Measurements from ENCODE around the gene GZMH.

Gene GZMH

DNA sequence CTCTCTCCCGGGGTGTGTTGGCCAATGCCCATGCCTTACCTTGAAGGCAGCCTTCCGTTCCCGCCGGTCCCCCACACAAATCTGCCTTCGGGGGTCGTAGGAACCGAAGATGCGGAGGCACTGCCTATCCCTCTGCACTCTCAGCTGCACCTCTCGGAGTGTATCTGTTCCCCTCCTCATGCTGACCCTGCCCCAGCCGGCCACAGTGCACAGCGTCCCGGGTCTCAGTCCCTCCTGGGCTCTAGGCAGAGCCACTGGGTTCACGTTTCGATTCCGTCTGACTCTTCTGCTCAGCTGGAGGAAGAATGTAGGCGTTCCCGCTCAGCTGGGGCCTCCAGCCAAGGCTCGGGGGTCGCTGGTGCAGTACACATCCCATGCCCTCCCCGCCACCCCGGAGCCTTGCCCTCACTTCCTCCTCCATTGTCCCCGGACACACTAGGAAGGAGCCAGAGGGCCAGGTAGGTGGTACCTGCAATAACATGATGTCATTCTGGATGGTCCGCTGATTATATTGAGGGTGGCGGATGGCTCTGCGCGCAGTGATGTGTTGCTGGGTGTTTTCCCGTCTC, 35.2 kb downstream of the GZMH start:
- H3K27ac ChIP-seq: peak overlapping the region in 1 of 11 experiments; percentile 73; a peak in 1 of 22 replicates
- peaks cover 15 to 32% (median 24%) of the 10 kb centered on the region in 10 experiments for H3K4me1 ChIP-seq
- peak overlapping the region in 1 of 10 experiments; percentile 22; a peak in 1 of 20 replicates for H3K4me3 ChIP-seq
- no peaks in the 10 kb centered on the region for H3K27me3 ChIP-seq
- H3K4me2 ChIP-seq: peak overlapping the region in 3 of 11 experiments; percentile 68 to 77 (median 75); a peak in 2 of 22 replicates
- H3K36me3 ChIP-seq: peaks cover 0 to 12% (median 0%) of the 10 kb centered on the region in 11 experiments; a peak in 2 of 22 replicates
- no peak overlapping the region for H3K9ac ChIP-seq
- no peak for TF ChIP-seq Cebpa-rat (IDR thresholded peaks at IDR 0.05)
- no peaks in the 10 kb centered on the region for H4K20me1 ChIP-seq
- H3K9me3 ChIP-seq (replicated peaks in 1 of 11): peaks cover 0 to 19% (median 10%) of the 10 kb centered on the region in 11 experiments; a peak in 12 of 22 replicates

DNA sequence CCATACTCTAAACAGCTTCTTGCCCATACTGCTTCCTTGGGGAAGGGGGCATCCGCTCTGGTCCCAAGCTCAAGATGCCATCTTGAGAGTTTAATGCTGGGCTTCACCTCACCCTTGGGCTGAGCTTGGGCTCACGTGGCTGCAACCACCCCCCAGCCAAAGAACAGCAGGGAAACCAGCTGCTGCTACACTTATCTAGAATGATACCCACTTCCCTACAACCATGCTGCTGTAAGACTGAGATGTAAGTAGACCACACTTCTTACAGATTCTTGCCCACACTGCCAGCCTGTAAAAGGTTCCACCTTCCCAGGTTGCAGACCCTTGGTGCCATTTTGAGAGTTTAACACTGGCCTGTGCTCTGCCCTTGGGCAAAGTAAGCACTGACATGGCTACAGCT, 43.2 kb downstream of the GZMH start:
- 0 out of 22 replicates have a peak, but pooled peaks cover 0 to 5% (median 0%) of the 10 kb centered on the region in 11 experiments for H3K36me3 ChIP-seq
- peaks cover 0 to 13% (median 9%) of the 10 kb centered on the region in 10 experiments; a peak in 13 of 20 replicates for H3K4me1 ChIP-seq
- H3K27me3 ChIP-seq: no peaks in the 10 kb centered on the region
- H3K9me3 ChIP-seq (replicated peaks in 1 of 11): peaks cover 46 to 57% (median 49%) of the 10 kb centered on the region in 11 experiments
- no peaks in the 10 kb centered on the region for H4K20me1 ChIP-seq
- H3K9ac ChIP-seq: no peak overlapping the region
- H3K27ac ChIP-seq: no peak overlapping the region
- no peak overlapping the region for H3K4me3 ChIP-seq
- no peak for TF ChIP-seq Cebpa-rat (IDR thresholded peaks at IDR 0.05)
- peak overlapping the region in 6 of 11 experiments; percentile 4 to 45 (median 12); a peak in 5 of 22 replicates for H3K4me2 ChIP-seq

DNA sequence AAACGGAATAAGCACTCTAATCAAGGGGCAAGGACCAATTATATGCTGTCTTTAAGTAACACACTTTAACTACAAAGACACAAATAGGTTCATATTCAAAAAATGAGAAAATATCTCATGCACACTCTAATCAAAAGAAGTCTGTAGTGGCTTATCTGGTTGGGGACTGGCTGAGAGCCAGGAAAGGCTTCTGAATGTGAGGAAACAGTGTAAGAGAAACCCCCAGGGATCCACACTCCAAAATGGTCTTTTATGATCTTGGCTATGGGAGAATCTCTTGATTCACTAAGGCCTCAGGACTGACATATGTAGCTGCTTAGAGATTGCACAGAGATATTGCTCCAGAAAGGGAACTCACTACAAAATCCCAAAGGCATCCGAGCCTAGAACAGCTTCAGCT, 43.7 kb downstream of the GZMH start:
- no peak overlapping the region for H3K4me3 ChIP-seq

DNA sequence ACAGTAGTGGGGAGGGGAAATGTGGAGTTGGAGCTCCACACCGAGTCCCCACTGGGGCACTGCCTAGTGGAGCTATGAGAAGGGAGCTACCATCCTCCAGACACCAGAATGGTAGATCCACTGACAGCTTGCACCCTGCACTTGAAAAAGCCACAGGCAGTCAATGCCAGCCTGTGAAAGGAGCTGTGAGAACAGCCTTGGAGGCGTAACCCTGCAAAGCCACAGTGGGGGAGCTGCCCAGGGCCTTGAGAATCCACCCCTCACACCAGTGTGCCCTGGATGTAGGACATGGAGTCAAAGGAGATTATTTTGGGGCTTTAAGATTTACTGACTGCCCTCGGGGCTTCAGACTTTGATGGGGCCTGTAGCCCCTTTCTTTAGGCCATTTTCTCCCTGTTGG, 46.0 kb downstream of the GZMH start:
- Histone ChIP-seq H3K4me1 (peaks cover 0 to 13% (median 9%) of the 10 kb centered on the region in 10 experiments; a peak in 13 of 20 replicates), H3K36me3 (0 out of 22 replicates have a peak, but pooled peaks cover 0 to 5% (median 0%) of the 10 kb centered on the region in 11 experiments), H3K9me3 (replicated peaks in 1 of 11) (peaks cover 43 to 52% (median 48%) of the 10 kb centered on the region in 11 experiments), H3K4me3 (no peak overlapping the region), H3K9ac (no peak overlapping the region), H4K20me1 (no peaks in the 10 kb centered on the region), H3K27me3 (no peaks in the 10 kb centered on the region), H3K4me2 (no peak overlapping the region), H3K27ac (no peak overlapping the region)
- TF ChIP-seq Cebpa-rat (IDR thresholded peaks at IDR 0.05): no peak

More for the DNA sequence above, 43.7 kb downstream of the GZMH start:
- Histone ChIP-seq H3K27ac (no peak overlapping the region), H3K4me1 (peaks cover 0 to 13% (median 9%) of the 10 kb centered on the region in 10 experiments; a peak in 13 of 20 replicates), H3K9ac (no peak overlapping the region), H3K4me2 (peak overlapping the region in 7 of 11 experiments; percentile 4 to 45 (median 15); a peak in 8 of 22 replicates), H4K20me1 (no peaks in the 10 kb centered on the region), H3K36me3 (0 out of 22 replicates have a peak, but pooled peaks cover 0 to 5% (median 0%) of the 10 kb centered on the region in 11 experiments), H3K27me3 (no peaks in the 10 kb centered on the region), H3K9me3 (replicated peaks in 1 of 11) (peaks cover 46 to 57% (median 49%) of the 10 kb centered on the region in 11 experiments)
- 0 out of 22 replicates have a peak, but pooled peaks of 1 of the 11 experiments have one; percentile 14 for TF ChIP-seq Cebpa-rat (IDR thresholded peaks at IDR 0.05)

DNA sequence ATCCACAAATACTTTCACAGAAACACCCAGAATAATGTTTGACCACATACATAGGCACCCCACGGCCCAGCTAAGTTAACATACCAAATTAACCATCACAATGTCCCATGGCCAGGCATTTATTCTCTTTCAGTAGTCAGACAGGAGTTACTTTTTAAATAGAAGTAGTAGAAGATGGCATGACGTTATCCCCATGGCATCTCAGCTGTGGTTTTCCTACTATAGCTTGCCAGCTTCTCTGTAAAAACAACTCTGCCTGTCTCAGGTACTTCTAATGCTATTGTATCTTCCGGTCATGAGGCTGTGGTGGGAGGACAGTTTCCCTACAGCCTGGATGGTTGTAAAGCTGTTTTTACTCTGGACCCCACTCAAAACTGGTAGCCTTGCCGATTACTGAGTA, 52.7 kb downstream of the GZMH start:
- no peaks in the 10 kb centered on the region for H4K20me1 ChIP-seq
- no peak overlapping the region for H3K4me3 ChIP-seq
- no peak overlapping the region for H3K27ac ChIP-seq
- no peak overlapping the region for H3K4me2 ChIP-seq
- no peaks in the 10 kb centered on the region for H3K4me1 ChIP-seq
- no peaks in the 10 kb centered on the region for H3K27me3 ChIP-seq
- no peak for TF ChIP-seq Cebpa-rat (IDR thresholded peaks at IDR 0.05)
- H3K36me3 ChIP-seq: no peaks in the 10 kb centered on the region
- peaks cover 0 to 6% (median 0%) of the 10 kb centered on the region in 11 experiments; a peak in 3 of 22 replicates for H3K9me3 ChIP-seq (replicated peaks in 1 of 11)
- H3K9ac ChIP-seq: no peak overlapping the region

Data from BLaER1 treated with 17β-estradiol and CSF1 and Interleukin-3, amounts not matched to agents 10 nM and 100 nM (cell line).